GM08714 (cell line): ENCODE data around the gene CRIP3.
"Not testable (repeated sequence)": the region's sequence is repeated elsewhere in the genome, so short reads cannot be mapped to it uniquely, and the experiment has no call there.

Experiments used
- H3K4me3 ChIP-seq: fragments of 200-500 bp; sonication (Bioruptor generic); 2 replicates; pipeline ENCODE4 v1.5.1; 2014; ENCODE audit warnings: mild to moderate bottlenecking, low read length, inconsistent platforms
- ZNF274 ChIP-seq: IDR thresholded peaks from 2 replicates; pipeline ENCODE4 v1.6.1; 2012; ENCODE audit warnings: mild to moderate bottlenecking, low read depth, low read length

Gene CRIP3

GRCh38 chr6:43308101-43308989, at the start of gene CRIP3:
CRIP3 (minus strand) TSS chr6:43308826; CDS start chr6:43308792, 34 bp downstream.
- no peak for TF ChIP-seq ZNF274
- H3K4me3 ChIP-seq: peak within 1 kb of the TSS; percentile 52; the same call in 1 of the 2 replicates

GRCh38 chr6:43355862-43356590, 47.4 kb upstream of the CRIP3 start:
- TF ChIP-seq ZNF274: no peak
- H3K4me3 ChIP-seq: no peak overlapping the region

GRCh38 chr6:43351951-43352350, 43.3 kb upstream of the CRIP3 start:
- not testable (repeated sequence) for H3K4me3 ChIP-seq

- H3K4me3 ChIP-seq: no peak overlapping the region
- TF ChIP-seq ZNF274: no peak
Measured at GRCh38 chr6:43347444-43347843, 38.8 kb upstream of the CRIP3 start.

- TF ChIP-seq ZNF274: no peak
- H3K4me3 ChIP-seq: no peak overlapping the region
Measured at GRCh38 chr6:43347021-43347420, 38.4 kb upstream of the CRIP3 start.

GRCh38 chr6:43346243-43346642, 37.6 kb upstream of the CRIP3 start:
- H3K4me3 ChIP-seq: not testable (repeated sequence)

- no peak for TF ChIP-seq ZNF274
Measured at GRCh38 chr6:43339168-43339567, 30.5 kb upstream of the CRIP3 start.

GRCh38 chr6:43338243-43338642, 29.6 kb upstream of the CRIP3 start:
- H3K4me3 ChIP-seq: peak overlapping the region; percentile 62; the same call in 1 of the 2 replicates
- no peak for TF ChIP-seq ZNF274

More at GRCh38 chr6:43339168-43339567, 30.5 kb upstream of the CRIP3 start:
- H3K4me3 ChIP-seq: peak overlapping the region; percentile 57; the same call in 1 of the 2 replicates

- TF ChIP-seq ZNF274: no peak
- no peak overlapping the region; the same call in 1 of the 2 replicates for H3K4me3 ChIP-seq
Measured at GRCh38 chr6:43336382-43336781, 27.8 kb upstream of the CRIP3 start.

GRCh38 chr6:43335469-43335868, 26.8 kb upstream of the CRIP3 start:
- H3K4me3 ChIP-seq: no peak overlapping the region
- no peak for TF ChIP-seq ZNF274

GRCh38 chr6:43334466-43335095, 26.0 kb upstream of the CRIP3 start:
- no peak overlapping the region for H3K4me3 ChIP-seq
- no peak for TF ChIP-seq ZNF274

- no peak overlapping the region for H3K4me3 ChIP-seq
- TF ChIP-seq ZNF274: no peak
Measured at GRCh38 chr6:43331891-43332290, 23.3 kb upstream of the CRIP3 start.

GRCh38 chr6:43331470-43331869, 22.8 kb upstream of the CRIP3 start:
- no peak for TF ChIP-seq ZNF274
- H3K4me3 ChIP-seq: no peak overlapping the region

- no peak overlapping the region for H3K4me3 ChIP-seq
- no peak for TF ChIP-seq ZNF274
Measured at GRCh38 chr6:43328528-43328927, 19.9 kb upstream of the CRIP3 start.
